OCI-LY7 (cell line): ENCODE results near the gene STYK1.

Experiments
- CTCF ChIP-seq: fragments of 200-600 bp; sonication (generic); conservative IDR thresholded peaks from 2 replicates; pipeline ENCODE4 v1.5.1; 2014; ENCODE audit warnings: mild to moderate bottlenecking, antibody characterized with exemption, low read length, moderate library complexity, mixed read lengths
- EZH2phosphoT487 ChIP-seq: fragments of 200-600 bp; sonication (generic); IDR thresholded peaks from 2 replicates; pipeline ENCODE4 v1.6.1; 2018; ENCODE audit warnings: low read depth, borderline replicate concordance, mild to moderate bottlenecking, mixed run types, antibody characterized with exemption, low read length, moderate library complexity, mixed read lengths

- TF ChIP-seq CTCF = no peak
- no peak for TF ChIP-seq EZH2phosphoT487
Measured at GRCh38 chr12:10610188-10610587, 63.7 kb downstream of the STYK1 start.
